Muscle of back (tissue), 11 donors: ENCODE measurements around the gene TRIM59. TPM values are rescaled to one million over a fixed set of nuclear protein-coding genes. Genes with fewer than 3 reads are reported as not detected.

Source experiments
- DNase-seq, 3 donors: peaks; one replicate each; pipeline versions ENCODE4 v3.0.0 to v3.0.0-alpha.2; 2013
- polyA plus RNA-seq, 10 donors: library from polyadenylated mRNA; unstranded; fragments of 120-200 nt; gene quantifications; one replicate each; pipeline ENCODE4 v1.2.1, GENCODE V29; 2013; ENCODE audit not compliant: insufficient read length in 10 of 10

Gene TRIM59
- polyA plus RNA-seq, 10 donors: 6.1 to 14.0 (median 9.2) TPM

DNA sequence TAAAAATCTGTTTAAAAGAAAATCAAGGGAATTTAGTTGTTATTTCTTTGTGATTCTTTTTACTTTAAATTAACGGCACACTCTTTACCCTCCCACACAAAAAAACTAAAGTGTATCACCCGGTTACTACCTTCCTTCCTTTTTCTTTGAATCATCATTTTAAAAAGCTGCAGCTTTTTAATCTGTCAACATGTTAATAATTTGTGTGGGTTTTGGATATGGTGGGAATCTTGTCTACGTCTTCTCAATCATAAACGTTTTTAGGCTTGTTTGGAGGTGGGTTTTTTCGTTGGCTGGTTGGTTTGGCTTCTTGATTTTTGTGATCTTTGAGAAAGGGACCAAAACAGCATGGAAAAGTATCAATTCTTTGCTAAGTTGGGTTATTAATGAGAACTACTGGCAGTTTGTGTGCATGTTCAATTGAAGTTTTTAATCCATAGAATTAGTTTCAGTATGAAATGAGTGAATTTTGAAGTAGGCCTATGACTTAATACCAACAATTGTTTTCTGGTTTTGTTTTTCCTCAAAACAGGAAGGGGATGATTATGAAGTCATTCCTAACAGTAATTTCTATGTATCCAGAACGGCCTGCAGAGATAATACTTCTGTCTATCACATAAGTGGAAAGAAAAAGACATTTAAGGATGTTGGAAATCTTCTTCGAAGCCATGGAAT, 45.7 kb downstream of the TRIM59 start:
- DNase-seq: peak; percentile 8 to 47 (median 12)

DNA sequence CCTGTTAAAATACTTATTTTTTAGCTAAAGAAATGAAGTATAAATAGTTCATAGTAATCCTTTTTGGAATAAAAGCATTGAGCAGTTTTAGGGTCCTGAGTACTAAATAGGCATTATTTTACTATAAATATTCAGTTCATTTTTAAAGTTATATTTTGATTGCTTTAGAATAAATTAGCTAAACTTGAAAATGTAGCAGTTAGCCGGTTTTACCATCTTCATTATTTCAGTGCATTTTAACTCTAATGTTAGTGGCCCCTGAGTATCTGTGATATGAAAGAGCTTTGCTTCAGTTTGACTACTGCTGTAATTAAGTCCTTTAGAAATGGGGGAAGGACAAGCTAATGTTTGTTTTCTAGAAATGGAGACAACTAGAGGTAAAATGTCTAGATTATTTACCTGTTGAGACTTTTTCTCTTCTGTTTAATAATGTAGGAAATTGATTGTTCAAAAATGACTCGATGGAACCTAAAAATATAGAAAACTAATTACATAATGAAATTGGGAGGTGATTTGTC, 46.5 kb downstream of the TRIM59 start:
- DNase-seq: peak; percentile 6 to 48 (median 7)

DNA sequence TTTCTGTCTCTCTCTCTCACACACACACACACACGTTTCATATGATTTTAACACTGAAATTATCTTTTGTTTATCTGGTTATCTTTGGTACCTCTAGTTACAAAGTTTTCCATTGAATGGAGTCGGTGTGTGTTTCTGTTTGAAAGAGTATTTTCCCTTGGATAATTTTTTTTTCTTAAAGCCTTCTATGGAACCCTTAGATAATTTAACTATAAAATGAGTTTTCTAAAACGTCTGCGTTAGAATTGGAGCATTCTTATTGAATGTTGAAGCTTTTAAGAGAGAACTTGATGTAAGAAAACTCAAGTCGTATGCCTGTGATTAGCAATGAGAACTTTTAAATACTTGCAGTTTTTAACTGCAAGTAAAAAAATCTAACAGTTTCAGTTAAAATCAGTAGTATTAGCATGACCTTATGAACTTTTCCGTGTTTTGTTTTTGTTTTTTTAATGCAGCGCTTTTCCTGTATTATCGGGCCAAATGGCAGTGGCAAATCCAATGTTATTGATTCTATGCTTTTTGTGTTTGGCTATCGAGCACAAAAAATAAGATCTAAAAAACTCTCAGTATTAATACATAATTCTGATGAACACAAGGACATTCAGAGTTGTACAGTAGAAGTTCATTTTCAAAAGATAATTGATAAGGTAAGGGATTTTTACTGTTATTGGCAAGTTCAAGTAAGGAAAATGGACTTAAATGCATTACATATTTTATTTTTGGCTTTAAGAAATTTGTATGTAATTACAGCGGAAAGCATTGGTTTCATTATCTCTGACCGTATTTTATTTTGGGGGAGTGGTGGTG, 47.2 kb downstream of the TRIM59 start:
- DNase-seq: peak; percentile 4 to 52 (median 17)

DNA sequence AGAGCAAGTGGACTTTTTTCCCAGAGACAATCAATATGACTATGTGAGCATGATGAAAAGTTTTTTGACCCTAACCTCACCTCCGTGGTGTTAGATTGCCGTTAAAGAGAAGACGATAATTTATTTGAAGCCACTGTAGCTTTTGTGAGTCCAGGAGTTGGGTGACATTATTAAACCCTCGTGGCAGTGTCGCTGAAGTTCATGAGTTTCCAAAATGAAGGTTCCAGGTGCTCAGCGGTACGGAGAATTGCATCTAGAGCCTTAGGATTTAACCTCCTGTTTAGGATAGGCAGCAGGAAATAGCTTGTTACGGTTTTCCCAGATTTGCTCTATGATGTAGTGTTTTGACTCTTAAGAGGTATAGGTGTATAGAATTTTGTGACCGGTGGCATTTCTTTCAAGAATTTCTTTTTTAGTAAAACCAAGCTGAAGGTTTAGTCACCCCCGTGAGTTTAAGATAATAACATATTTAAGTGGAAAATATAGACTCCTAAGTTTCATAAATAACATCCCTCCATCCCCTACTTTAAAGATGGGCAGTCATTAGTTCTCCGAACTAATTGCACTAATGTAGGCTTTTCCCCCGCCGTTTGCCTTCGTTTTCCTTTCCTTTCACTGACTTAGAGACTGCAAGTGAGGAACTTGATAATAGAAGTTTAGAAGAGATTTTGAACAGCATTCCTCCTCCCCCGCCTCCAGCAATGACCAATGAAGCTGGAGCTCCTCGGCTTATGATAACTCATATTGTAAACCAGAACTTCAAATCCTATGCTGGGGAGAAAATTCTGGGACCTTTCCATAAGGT, 48.1 kb downstream of the TRIM59 start:
- peak; percentile 51 to 76 (median 53) for DNase-seq

DNA sequence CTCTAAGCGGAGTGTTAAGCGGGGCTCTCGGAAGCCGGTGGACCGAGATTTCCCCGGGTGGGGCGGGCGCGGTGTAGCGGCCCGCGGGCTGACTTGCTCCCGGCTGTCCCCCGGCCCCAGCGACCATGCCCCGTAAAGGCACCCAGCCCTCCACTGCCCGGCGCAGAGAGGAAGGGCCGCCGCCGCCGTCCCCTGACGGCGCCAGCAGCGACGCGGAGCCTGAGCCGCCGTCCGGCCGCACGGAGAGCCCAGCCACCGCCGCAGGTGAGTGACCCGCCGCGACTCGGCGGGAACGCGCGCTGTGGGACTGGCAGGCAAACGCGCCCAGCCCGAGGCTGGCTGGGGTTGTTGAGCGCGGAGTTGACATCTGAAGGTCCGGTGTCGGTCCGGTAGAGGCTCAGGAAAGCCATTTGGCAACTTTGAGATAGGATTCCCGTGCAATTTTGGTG, 48.9 kb downstream of the TRIM59 start:
- peak in 2 of 3 donors; percentile 7 to 71 for DNase-seq

DNA sequence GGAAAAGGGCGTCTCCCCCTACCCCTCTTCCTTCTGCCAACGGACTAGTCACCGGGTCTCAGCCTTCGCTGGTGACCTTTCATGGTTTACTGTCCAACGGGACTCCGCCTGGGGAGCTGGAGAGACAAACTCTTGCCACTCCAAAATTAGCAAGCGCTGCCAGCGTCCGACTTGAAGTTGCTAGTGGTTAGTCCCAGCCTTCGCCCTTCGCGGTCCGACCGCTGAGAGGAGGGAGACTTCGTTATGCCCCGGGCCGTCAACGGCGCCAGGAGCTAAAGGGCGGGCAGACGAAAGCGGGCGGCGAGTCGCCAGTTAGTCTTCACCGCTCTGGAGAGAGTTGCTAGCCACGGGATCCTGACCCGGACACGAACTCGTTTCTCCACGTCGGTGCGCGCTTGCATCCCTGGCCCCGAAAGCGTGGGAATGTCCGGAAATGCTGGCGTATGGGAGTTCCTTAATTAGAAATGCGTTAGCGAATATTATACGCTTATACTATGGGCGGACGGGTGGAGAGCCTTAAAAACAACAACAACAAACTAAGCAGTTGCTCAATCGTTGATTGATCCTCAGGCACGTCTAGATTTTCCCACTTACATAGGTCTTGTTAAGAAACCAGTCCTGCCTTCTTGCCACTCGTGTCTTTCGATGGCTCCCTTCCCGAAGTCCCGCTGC, 49.4 kb downstream of the TRIM59 start:
- DNase-seq: peak; percentile 27 to 78 (median 56)

DNA sequence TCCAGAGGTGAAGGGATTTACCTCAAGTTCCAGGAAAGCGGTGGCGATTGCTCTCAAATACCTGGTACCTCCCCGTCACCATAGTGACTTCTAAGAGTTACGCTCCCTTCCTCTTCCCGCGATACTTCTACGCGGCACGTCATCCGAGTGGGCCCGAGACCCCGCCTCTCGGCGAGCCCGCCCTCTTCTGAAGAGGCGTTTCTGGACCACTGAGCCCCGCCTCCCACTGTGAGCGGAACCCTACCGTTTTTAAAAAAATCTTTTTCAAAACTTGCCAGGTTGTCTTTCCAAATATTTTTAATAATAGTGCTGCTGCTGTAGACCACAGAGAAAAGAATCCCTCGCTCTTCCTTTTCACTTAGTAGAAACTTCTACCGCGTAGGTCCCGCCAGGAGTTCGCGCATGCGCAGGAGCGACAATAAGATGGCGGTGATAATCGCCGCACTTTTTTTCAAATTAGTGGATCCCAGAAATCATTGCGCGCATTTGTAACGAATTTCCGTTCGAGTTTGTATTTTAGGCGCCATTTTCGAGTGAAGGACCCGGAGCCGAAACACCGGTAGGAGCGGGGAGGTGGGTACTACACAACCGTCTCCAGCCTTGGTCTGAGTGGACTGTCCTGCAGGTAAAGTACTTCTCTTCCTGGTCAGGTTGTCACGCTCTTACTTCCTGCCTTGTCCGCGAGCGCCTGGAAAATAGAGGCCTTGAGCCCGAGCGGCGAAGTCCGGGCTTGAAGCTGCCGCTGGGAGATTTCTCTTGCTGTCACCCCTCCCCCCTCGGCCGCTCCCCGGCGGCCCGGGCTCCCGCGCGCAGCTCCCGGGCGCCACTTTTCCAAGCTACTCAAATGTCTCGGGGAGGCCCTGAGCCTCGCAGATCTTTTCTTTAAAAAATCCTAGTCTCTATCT, 50.2 kb downstream of the TRIM59 start, which contains the start of the genes IFT80 and SMC4:
IFT80 (minus strand) TSS at position 101 of the 905 bp plus-strand sequence. CDS start 14,625 bp downstream, outside the sequence.
SMC4 (plus strand) TSS at position 526 of the 905 bp plus-strand sequence. CDS start 1,177 bp downstream, outside the sequence.
- DNase-seq: peak; percentile 97 to 98 (median 98)

DNA sequence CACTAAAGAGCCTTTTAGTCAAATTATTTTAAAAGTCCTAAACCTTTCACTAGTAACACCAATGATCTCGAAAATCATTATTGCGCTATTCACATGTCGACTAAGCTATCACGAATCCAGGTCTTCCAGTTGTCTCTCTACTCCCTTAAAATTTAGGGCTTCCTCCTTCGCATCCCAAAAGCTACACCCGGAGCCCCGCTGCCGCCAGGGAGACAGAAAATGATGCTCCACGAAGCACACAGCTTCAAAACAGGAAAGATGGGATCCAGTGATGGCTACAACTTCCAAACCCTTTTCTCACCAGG, 50.8 kb downstream of the TRIM59 start:
- DNase-seq: no peak

DNA sequence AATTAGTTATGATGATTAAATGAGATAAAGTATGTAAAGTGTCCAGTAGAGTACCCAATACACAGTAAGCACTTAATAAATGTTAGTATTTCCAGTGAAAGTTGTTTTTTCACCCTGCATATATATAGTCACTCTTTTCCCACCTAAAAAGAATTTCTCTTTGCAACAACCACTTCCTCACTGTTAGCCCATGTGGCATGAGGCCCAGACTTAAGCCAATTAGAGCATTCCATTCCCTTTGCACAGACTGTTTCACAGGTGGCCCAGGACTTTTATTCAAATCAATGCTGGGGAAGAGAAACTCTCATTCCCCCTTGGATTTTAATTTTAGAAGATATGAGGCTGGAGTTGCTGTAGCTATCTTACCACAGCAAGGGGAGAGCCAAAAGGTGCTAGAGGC, 54.3 kb downstream of the TRIM59 start:
- peak in 1 of 3 donors; percentile 40 for DNase-seq

DNA sequence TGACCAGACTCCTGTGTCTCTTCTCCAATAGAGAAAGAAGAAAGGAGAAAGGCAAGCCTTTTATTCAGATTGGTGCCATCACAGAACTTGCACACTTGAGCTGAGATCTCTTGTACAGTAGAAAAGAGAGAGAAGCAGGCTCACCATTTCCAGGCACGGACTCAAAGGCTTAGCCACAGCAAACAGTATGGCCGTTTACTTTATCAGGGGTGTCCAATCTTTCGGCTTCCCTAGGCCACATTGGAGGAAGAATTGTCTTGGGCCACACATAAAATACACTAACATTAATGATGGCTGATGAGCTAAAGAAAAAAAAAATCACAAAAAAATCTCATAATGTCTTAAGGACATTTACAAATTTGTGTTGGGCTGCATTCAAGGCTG, 55.6 kb downstream of the TRIM59 start:
- no peak for DNase-seq

DNA sequence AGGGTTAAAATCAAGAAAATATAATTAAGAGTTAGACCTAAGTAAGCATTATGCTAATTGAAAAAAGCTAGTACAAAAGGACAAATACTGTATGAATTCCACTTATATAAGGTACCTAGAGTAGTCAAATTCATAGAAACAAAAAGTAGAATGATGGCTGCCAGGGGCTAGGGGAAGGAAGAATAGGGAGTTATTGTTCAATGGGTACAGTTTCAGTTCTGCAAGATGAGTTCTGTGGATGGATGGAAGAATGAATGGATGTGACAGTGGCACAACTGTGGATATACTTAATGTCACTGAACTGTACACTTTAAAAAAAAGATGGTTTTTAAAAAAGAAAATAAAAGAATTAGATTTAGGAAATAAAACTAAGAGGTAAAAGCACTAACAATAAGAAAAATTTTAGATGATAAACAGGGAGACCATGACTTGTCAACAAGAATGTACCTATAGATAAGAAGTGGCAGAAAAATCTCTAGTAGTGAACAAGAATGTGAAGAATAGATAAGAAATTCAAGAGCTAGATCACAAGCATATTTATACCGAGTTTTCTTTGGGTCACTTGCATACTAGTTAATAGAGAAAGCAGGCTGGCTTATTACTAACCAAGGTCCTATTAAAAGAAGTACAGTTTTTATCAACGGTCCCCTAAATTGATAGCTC, 56.1 kb downstream of the TRIM59 start:
- no peak for DNase-seq

DNA sequence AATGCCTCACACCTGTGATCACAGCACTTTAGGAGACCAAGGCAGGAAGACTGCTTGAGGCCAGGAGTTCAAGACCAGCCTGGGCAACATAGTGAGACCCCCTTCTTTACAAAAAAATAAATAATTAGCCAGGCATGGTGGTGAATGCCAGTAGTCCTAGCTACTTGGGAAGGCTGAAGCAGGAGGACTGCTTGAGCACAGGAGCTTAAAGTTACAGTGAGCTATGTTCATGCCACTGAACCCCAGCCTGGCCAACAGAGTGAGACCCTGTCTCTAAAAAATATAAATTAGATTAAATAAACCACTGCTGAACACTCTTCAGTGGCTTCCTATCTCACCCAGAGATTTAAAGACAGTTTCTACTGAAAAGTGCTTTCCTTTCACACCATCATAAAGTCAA, 56.8 kb downstream of the TRIM59 start:
- no peak for DNase-seq

DNA sequence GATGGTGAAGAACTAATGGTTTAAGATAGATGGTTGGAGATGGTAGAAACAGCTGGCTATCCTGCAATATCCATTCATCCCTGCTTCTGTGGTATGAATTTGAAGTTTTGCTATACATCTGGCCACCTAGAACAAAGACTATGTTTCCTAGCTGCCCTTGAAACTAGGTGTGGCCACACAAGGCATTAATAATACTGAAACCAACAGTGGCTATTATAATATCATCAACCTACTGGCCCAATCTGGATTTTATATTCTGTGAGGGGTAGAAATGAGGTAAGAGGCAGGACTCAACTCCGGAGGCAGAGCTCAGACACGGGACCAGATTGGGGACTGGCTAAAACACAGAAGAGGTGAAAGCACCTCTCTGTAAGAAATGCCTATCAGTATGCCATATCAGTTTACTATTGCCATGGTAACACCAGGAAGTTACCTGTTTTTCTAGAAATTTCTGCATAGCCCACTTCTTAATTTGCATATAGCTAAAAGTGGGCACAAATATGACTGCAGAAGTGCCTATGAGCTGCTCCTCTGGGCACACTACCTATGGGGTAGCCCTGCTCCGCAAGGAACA, 58.9 kb downstream of the TRIM59 start:
- no peak for DNase-seq

Other genes starting within 250 kb of the TRIM59 start
- gene C3orf80, start 224.4 kb downstream of the TRIM59 start, polyA plus RNA-seq: under 1 TPM in 9 of 10 donors, not detected in 1; 0.11 to 0.45 (median 0.30) TPM
- 10 to 100 TPM; 18.8 to 30.6 (median 25.1) TPM for gene IFT80, start 50.6 kb downstream of the TRIM59 start, polyA plus RNA-seq
- 10 to 100 TPM; 45.1 to 90.7 (median 75.6) TPM for gene SMC4, start 50.1 kb downstream of the TRIM59 start, polyA plus RNA-seq
- 10 to 100 TPM; 59.3 to 89.3 (median 67.5) TPM for gene KPNA4, start 115.8 kb upstream of the TRIM59 start, polyA plus RNA-seq
- not detected for gene ARL14, start 227.4 kb upstream of the TRIM59 start, polyA plus RNA-seq